ENCODE measurements around the gene MTFP1. TPM values are rescaled to one million over a fixed set of nuclear protein-coding genes. Genes with fewer than 3 reads are reported as not detected.
"Not testable (repeated sequence)": the region's sequence is repeated elsewhere in the genome, so short reads cannot be mapped to it uniquely, and the experiment has no call there.

Gene MTFP1
- total RNA-seq, 1 donor from 2014 or later, result 7.9 TPM

DNA sequence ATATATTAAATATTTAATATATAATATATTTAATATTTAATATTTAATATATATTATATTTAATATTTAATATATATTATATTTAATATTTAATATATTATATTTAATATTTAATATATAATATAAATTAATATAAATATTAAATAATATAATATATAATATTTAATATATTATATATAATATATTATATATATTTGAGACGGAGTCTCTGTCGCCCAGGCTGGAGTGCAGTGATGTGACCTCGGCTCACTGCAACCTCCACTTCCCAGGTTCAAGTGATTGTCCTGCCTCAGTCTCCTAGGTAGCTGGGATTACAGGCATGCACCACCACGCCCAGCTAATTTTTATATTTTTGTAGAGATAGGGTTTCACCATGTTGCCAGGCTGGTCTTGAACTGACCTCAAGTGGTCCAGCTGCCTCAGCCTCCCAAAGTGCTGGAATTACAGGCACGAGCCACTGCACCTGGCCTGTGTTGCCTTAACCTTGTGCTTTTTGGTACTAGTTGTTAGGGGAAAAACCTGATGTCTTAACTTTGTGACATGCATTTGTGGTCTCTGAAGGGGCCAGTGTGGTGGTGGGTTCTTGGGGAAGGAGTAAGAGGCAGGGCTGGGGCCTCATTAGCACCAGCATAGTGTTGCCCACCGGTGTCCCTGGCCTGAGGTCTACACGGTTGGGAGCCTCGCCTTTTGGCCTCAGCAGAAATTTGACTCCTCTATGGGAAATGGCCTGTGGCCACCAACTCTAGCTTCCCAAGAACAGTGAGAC, 29.7 kb downstream of the MTFP1 start:
- no peak for DNase-seq (ENCODE audit: low spot score)

DNA sequence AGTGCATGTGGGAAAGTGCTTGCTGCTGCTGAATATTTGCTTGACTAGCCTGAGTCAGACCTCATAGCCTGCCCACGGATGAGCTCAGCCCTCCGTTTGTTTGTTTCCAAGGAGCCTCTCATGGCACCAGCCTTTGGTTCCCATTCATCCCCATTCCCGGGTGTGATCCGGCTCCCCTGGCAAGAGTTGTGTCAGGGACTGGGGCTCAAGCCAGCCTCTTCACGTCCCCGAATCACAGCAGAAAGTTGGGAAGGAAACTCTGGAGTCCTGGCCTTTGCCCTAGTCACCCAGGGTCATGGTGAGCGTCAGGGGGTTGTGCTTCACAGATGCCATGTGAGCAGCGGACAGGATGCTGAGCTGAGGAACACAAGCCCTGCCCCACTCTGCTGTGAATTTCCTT, 32.4 kb downstream of the MTFP1 start:
- DNase-seq (ENCODE audit: low spot score), result no peak

DNA sequence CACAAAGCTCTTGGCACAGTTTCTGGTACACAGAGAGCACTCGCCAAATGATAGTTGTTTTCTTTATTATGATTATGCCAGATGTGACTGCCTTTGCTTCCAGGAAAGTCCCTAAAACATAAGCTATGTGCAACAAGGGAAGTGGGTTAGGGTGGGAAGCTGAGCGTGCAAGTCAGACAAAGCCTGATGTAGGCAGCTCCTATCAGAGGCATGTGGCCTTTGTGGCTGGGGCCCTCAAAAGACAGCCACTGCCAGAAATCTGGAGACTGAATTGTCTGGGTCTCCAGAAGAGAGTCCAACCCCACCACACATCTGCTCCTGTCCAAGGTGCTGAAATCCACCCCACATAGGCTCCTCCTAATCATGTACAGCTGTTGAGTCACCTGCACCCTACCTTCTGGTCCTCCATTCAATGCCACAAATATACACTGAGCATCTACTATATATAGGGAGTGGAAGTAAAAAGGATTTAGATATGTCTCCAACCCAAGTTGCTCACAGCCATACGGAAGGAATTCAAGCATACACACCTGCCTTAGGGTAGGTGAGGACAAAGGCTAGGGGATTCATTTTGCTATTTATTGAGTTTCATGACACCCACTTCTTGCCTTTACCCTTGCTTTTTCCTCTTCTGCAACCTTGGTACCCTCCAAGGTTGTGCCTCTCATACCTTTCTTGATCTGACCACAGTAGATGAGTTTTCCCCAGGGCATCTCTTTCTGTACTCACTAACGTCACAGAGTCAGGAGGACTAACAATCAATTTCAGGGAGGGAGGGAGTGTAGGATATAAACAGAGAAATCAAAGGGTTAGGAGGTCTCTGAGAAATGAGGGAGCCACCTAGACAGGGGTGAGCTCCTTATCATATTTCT, 33.8 kb downstream of the MTFP1 start:
- peak; percentile 18 for DNase-seq (ENCODE audit: low spot score)

DNA sequence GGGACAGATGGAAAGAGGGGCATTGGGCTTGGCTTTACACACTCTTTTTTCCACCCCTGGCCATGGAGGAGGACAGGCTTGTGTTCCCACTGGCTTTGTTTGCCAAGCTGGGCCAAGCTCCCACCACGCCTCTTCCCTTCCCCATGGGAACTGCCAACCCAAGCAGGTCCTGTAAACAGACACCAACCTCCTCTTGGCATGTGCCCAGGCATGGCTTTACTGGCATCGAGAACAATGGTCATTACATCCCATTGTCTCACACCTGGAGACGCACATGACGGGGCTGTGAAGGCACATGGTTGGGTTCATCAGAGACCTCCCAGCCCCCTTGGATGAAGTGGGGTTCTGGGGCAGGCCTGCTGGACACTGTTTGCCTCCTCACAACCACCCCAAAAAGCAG, 34.6 kb downstream of the MTFP1 start:
- no peak for DNase-seq (ENCODE audit: low spot score)

DNA sequence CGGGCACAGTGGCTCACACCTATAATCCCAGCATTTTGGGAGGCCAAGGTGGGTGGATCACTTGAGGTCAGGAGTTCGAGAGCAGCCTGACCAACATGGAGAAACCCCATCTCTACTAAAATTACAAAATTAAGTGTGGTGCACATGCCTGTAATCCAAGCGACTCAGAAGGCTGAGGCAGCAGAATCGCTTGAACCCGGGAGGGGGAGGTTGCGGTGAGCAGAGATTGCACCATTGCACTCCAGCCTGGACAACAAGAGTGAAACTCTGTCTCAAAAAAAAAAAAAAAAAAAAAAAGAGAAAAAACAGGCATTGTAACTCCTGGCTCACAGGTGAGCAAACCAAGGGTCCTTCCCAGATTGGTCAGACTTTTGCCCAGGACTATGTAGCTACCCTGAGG, 35.0 kb downstream of the MTFP1 start:
- not testable (repeated sequence) for DNase-seq (ENCODE audit: low spot score)

DNA sequence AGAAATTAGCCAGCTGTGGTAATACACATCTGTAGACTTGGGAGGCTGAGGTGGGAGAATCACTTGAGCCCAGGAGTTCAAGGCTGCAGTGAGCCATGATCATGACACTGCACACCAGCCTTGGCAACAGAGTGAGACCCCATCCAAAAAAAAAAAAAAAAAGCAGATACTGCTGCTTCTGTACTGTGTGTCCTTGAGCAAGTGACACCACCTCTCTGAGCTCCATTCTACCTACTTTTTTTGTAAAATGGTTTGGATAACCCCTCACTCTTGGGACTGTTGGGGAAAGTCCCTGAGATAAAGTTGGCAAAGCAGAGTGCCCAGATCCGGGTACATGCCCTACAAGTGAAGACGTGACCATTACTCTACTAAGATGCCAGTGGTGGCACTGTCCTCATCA, 43.6 kb downstream of the MTFP1 start:
- no peak for DNase-seq (ENCODE audit: low spot score)

DNA sequence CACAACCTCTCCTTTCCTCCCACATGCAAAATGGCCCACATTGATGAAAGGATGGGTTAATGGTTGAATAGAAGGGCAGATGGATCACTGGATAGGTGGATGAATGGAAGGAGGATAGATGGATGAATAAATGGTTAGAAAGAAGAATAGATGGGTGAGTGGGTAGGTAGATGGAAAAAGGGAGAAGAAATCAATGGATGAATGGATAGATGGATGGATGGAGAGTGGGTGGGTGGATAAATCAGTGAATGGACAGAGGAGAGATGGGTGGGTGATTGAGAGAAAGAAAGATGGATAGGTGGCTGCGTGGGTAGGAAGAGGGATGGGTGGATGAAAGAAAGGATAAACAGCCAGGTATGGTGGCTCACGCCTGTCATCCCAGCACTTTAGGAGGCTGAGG, 45.1 kb downstream of the MTFP1 start:
- no peak for DNase-seq (ENCODE audit: low spot score)

DNA sequence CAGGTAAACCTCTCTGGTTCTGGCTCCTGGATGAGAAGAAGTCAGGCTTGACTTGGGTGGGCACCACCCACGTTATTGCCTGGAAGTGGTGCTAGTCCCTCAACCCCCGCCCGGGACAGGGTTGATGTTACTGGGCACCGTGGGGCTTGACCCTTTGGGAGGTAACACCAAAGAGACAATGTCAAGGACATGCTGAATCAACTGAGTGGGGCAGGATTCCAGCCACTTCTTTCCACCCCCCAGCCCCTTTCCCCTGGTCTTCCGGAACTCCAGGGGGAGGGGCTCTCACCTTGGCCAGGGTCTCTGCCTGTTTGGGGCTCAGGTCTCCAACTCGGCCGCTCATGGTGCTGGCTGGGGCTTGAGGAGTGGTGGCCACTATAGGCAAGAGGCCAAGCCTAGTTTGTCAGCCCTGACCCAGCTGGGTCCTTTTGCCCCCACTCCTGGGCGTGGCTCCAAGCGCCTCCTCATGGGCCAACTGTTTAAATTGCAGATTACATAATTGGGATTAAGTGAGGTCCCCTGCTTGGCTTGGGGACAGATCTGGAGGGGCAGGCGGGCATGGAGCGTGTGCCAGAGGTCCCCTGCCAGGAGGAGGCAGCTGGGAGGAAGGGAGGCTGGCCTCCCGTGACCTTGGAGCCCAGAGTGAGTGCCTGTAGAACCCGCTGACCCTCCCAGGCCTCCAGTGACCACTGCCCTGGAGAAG, 46.2 kb downstream of the MTFP1 start, which contains the start of gene SEC14L3:
SEC14L3 (minus strand) TSS at position 402 of the 703 bp plus-strand sequence; CDS start at position 343, 59 bp downstream.
- no peak for DNase-seq (ENCODE audit: low spot score)

DNA sequence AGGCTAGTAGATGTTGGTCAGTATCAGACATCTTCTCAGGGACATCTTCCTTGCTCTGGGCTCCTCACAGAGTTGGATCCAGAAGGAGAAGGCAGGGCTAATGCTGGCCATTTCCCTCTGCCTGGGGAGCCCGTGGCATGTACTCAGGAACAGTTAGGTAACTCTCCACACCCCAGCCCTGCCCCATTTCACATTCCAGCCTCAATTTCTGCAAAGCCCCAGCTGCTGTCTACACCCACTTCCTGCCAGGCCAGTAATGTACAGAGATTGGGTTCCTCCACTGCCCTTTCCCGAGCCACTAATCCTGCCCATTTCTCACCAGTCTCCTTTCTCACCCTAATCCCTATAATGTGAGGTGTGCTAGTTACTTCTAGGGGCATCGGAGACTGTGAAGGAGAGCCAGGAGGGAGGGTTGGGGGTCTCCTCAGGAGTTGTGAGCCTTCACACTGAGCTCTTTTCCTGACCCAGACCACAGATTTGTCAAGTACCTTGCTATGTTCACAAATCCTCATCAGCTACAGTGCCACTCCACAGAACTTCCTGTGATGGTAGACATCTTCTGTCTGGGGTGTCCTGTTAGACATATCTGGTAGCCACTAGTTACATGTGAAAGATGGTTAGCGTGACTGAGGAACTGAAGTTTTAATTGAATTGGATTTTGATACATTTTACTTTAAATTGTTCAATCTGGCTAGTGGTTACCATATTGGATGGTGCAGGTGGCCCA, 47.6 kb downstream of the MTFP1 start:
- no peak for DNase-seq (ENCODE audit: low spot score)

DNA sequence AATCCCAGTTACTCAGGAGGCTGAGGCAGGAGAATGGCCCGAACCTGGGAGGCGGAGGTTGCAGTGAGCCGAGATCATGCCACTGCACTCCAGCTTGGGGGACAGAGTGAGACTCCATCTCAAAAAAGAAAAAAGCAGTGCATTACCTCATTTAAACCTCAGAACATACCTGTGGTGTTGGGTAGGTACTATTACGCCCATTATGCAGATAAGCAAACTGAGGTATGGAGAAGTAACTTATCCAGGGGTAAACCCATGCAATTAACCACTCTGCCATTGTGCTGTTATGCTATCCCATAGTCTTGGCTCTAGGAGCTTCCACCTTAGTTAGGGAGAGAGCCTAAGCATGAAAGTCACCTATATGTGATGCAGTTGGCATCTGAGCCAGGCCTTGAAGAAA, 48.6 kb downstream of the MTFP1 start:
- DNase-seq (ENCODE audit: low spot score), result no peak

DNA sequence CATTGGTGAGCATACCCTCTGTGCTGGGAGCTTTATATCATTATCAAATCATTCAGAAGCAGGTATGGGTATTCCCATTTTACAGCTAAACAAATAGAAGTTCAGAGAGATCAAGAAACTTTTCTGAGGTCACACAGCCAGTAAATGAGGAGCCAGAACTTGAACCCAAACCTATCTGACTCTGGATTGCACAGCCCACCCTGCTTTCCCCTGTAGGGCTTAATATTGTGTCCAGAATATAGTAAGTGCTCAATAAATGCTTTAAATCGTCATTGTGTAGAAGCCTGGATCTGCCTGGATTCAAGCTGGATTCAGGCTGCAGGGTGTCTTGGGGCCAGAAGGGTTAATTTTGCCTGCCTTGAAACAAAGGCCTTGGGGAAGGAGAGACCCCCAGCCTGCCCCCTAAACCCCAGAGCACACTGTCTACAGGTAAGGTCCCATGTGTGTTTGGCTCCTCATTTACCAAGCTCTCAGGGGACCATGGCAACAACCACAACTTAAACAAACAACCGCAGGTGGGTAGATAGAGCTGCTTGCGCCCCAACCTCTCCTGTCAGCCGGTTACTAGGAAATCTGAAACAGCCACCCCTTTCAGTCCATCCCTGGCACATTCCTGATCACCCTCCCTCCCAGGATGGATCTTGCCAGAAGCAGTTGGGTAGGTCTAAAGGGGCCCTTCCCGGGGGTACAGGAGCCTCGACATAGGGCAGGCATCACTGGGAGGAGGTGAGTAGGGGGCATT, 49.3 kb downstream of the MTFP1 start:
- no peak for DNase-seq (ENCODE audit: low spot score)

Other genes starting within 250 kb of the MTFP1 start
- 1.7 TPM for gene LIF, start 179.0 kb upstream of the MTFP1 start, total RNA-seq (ENCODE audit: insufficient read depth, low replicate concordance)
- 4.8 TPM for gene OSM, start 158.9 kb upstream of the MTFP1 start, total RNA-seq (ENCODE audit: insufficient read depth, low replicate concordance)
- 9.1 TPM for gene CASTOR1, start 136.3 kb upstream of the MTFP1 start, total RNA-seq (ENCODE audit: insufficient read depth, low replicate concordance)
- 40.0 TPM for gene TBC1D10A, start 98.8 kb upstream of the MTFP1 start, total RNA-seq (ENCODE audit: insufficient read depth, low replicate concordance)
- gene SF3A1, start 68.9 kb upstream of the MTFP1 start, total RNA-seq (ENCODE audit: insufficient read depth, low replicate concordance), result 27.7 TPM
- gene CCDC157, start 68.8 kb upstream of the MTFP1 start, total RNA-seq (ENCODE audit: insufficient read depth, low replicate concordance), result 1.7 TPM
- gene RNF215, start 38.4 kb upstream of the MTFP1 start, total RNA-seq (ENCODE audit: insufficient read depth, low replicate concordance), result 30.1 TPM
- gene SEC14L2, start 28.8 kb upstream of the MTFP1 start, total RNA-seq (ENCODE audit: insufficient read depth, low replicate concordance), result 0.48 TPM
- gene SEC14L3, start 46.2 kb downstream of the MTFP1 start, total RNA-seq (ENCODE audit: insufficient read depth, low replicate concordance), result 2.9 TPM
- not detected for gene SEC14L4, start 79.9 kb downstream of the MTFP1 start, total RNA-seq (ENCODE audit: insufficient read depth, low replicate concordance)
- gene SEC14L6, start 121.0 kb downstream of the MTFP1 start, total RNA-seq (ENCODE audit: insufficient read depth, low replicate concordance), result 2.4 TPM
- gene GAL3ST1, start 148.9 kb downstream of the MTFP1 start, total RNA-seq (ENCODE audit: insufficient read depth, low replicate concordance), result not detected
- 43.1 TPM for gene PES1, start 166.1 kb downstream of the MTFP1 start, total RNA-seq (ENCODE audit: insufficient read depth, low replicate concordance)
- gene TCN2, start 181.4 kb downstream of the MTFP1 start, total RNA-seq (ENCODE audit: insufficient read depth, low replicate concordance), result 3.1 TPM
- gene SLC35E4, start 210.0 kb downstream of the MTFP1 start, total RNA-seq (ENCODE audit: insufficient read depth, low replicate concordance), result 1.2 TPM
- 9.1 TPM for gene DUSP18, start 242.1 kb downstream of the MTFP1 start, total RNA-seq (ENCODE audit: insufficient read depth, low replicate concordance)